ENCODE data around the gene EBI3. TPM values are rescaled to one million over a fixed set of nuclear protein-coding genes. Genes with fewer than 3 reads are reported as not detected.
"Not testable (repeated sequence)": the region's sequence is repeated elsewhere in the genome, so short reads cannot be mapped to it uniquely, and the experiment has no call there.

EBI3 gene
- total and polyA plus RNA-seq, 4 donors, result 1.8 to 7.8 (median 2.5) TPM

DNA sequence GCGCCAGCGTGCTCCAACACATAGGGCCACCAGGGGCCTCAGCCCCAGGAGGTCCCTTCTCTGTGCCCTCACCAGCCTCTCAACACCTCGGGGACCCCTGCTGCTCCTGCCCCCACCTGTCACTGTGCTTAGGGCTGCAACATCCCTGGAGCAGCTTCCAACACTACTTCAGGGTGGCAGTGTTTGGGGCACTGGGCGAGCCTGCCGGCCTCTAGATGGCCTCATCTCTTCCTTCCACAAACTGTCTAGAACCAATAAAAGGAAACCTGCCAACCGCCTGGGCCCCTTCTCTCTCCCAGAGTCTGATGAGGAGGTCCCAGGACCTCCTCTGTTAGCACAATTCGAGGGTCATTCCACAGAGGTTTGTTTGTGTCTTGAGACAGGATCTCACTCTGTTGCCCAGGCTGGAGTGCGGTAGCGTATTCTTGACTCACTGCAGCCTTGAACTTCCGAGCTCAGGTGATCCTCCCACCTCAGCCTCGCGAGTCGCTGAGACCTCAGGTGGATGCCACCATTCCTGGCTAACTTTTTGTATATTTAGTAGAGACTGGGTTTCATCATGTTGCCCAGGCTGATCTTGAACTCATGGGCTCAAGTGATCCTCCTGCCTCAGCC is 39.6 kb downstream of the EBI3 start:
- Histone ChIP-seq H3K27ac (ENCODE audit: low read depth in 1 of 2, low read length in 2 of 2) (peak overlapping the region; percentile 88 to 95), H3K27me3 (ENCODE audit: control insufficient read depth in 4 of 4, insufficient read depth in 4 of 4, low read length in 3 of 4) (no peaks in the 10 kb centered on the region), H3K36me3 (ENCODE audit: control insufficient read depth in 4 of 4, insufficient read depth in 3 of 4, low read depth in 1 of 4, low read length in 3 of 4) (peaks cover 0 to 12% (median 5%) of the 10 kb centered on the region in 4 donors), H3K4me1 (ENCODE audit: control insufficient read depth in 4 of 4, insufficient read depth in 4 of 4, low read length in 3 of 4) (peaks cover 4 to 24% (median 15%) of the 10 kb centered on the region in 4 donors), H3K4me3 (ENCODE audit: low read depth in 1 of 3, low read length in 3 of 3) (no peak overlapping the region), H3K9me3 (ENCODE audit: control insufficient read depth in 4 of 4, low read length in 3 of 4) (no peaks in the 10 kb centered on the region), H3K9ac (ENCODE audit: low read depth in 1 of 2, low read length in 2 of 2) (peak overlapping the region; percentile 1 to 74)
- 55% methylated on average over 13 of the region's 13 CpGs for WGBS
- no peak for TF ChIP-seq FOXA1 (IDR thresholded peaks at IDR 0.05)
- TF ChIP-seq SP1 (IDR thresholded peaks at IDR 0.05), result no peak
- TF ChIP-seq JUND (IDR thresholded peaks at IDR 0.05), result no peak
- TF ChIP-seq, protein P1, sequence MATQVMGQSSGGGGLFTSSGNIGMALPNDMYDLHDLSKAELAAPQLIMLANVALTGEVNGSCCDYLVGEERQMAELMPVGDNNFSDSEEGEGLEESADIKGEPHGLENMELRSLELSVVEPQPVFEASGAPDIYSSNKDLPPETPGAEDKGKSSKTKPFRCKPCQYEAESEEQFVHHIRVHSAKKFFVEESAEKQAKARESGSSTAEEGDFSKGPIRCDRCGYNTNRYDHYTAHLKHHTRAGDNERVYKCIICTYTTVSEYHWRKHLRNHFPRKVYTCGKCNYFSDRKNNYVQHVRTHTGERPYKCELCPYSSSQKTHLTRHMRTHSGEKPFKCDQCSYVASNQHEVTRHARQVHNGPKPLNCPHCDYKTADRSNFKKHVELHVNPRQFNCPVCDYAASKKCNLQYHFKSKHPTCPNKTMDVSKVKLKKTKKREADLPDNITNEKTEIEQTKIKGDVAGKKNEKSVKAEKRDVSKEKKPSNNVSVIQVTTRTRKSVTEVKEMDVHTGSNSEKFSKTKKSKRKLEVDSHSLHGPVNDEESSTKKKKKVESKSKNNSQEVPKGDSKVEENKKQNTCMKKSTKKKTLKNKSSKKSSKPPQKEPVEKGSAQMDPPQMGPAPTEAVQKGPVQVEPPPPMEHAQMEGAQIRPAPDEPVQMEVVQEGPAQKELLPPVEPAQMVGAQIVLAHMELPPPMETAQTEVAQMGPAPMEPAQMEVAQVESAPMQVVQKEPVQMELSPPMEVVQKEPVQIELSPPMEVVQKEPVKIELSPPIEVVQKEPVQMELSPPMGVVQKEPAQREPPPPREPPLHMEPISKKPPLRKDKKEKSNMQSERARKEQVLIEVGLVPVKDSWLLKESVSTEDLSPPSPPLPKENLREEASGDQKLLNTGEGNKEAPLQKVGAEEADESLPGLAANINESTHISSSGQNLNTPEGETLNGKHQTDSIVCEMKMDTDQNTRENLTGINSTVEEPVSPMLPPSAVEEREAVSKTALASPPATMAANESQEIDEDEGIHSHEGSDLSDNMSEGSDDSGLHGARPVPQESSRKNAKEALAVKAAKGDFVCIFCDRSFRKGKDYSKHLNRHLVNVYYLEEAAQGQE (IDR thresholded peaks at IDR 0.05), result no peak
- TF ChIP-seq NR2F2 (IDR thresholded peaks at IDR 0.05), result no peak
- peak in 1 of 2 donors; percentile 14 for TF ChIP-seq RAD21 (IDR thresholded peaks at IDR 0.05)
- TF ChIP-seq HNF4G (IDR thresholded peaks at IDR 0.05), result no peak
- no peak for DNase-seq (ENCODE audit: low spot score)

DNA sequence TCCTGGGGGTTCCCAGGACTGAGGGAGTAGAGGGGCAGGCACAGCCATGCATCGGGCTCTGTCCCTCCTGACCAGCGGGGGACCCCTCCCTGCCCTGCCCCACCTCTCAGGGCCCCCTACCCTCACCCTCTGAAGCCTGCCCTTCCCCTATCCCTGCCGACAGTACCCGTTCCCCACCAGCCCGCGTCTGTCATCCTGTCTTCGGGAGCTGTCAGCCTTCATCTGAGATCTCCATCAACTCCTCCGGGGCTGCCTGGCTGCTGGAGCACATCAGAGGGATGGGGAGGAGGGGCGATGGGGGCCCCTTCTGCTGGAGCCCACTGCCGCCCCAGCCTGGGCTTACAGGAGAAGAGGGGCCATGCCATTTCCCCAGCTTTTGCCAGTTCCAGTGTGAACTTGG is 43.6 kb downstream of the EBI3 start:
- Histone ChIP-seq H3K9me3 (ENCODE audit: control insufficient read depth in 4 of 4, low read length in 3 of 4) (no peaks in the 10 kb centered on the region), H3K4me1 (ENCODE audit: control insufficient read depth in 4 of 4, insufficient read depth in 4 of 4, low read length in 3 of 4) (peaks cover 3 to 15% (median 12%) of the 10 kb centered on the region in 4 donors), H3K27me3 (ENCODE audit: control insufficient read depth in 4 of 4, insufficient read depth in 4 of 4, low read length in 3 of 4) (no peaks in the 10 kb centered on the region), H3K4me3 (ENCODE audit: low read depth in 1 of 3, low read length in 3 of 3) (no peak overlapping the region), H3K27ac (ENCODE audit: low read depth in 1 of 2, low read length in 2 of 2) (no peak overlapping the region), H3K36me3 (ENCODE audit: control insufficient read depth in 4 of 4, insufficient read depth in 3 of 4, low read depth in 1 of 4, low read length in 3 of 4) (peaks cover 0 to 4% (median under 1%) of the 10 kb centered on the region in 4 donors), H3K9ac (ENCODE audit: low read depth in 1 of 2, low read length in 2 of 2) (no peak overlapping the region)
- WGBS, result 85% methylated on average over 10 of the region's 10 CpGs
- no peak for TF ChIP-seq RXRA (IDR thresholded peaks at IDR 0.05)
- TF ChIP-seq, protein P2, sequence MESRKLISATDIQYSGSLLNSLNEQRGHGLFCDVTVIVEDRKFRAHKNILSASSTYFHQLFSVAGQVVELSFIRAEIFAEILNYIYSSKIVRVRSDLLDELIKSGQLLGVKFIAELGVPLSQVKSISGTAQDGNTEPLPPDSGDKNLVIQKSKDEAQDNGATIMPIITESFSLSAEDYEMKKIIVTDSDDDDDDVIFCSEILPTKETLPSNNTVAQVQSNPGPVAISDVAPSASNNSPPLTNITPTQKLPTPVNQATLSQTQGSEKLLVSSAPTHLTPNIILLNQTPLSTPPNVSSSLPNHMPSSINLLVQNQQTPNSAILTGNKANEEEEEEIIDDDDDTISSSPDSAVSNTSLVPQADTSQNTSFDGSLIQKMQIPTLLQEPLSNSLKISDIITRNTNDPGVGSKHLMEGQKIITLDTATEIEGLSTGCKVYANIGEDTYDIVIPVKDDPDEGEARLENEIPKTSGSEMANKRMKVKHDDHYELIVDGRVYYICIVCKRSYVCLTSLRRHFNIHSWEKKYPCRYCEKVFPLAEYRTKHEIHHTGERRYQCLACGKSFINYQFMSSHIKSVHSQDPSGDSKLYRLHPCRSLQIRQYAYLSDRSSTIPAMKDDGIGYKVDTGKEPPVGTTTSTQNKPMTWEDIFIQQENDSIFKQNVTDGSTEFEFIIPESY (IDR thresholded peaks at IDR 0.05), result no peak
- DNase-seq (ENCODE audit: low spot score), result no peak

DNA sequence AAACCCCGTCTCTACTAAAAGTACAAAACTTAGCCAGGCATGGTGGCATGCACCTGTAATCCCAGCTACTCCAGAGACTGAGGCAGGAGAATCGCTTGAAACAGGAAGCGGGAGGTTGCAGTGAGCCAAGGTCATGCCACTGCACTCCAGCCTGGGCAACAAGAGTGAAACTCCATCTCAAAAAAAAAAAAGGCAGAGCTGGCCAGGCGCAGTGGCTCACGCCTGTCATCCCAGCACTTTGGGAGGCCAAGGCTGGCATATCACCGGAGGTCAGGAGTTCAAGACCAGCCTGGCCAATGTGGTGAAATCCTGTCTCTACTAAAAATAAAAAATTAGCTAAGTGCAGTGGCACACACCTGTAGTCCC is 45.0 kb downstream of the EBI3 start:
- H3K9me3 ChIP-seq (ENCODE audit: control insufficient read depth in 4 of 4, low read length in 3 of 4); H3K9ac ChIP-seq (ENCODE audit: low read depth in 1 of 2, low read length in 2 of 2); DNase-seq (ENCODE audit: low spot score); H3K4me3 ChIP-seq (ENCODE audit: low read depth in 1 of 3, low read length in 3 of 3); H3K36me3 ChIP-seq (ENCODE audit: control insufficient read depth in 4 of 4, insufficient read depth in 3 of 4, low read depth in 1 of 4, low read length in 3 of 4); H3K27me3 ChIP-seq (ENCODE audit: control insufficient read depth in 4 of 4, insufficient read depth in 4 of 4, low read length in 3 of 4); H3K27ac ChIP-seq (ENCODE audit: low read depth in 1 of 2, low read length in 2 of 2); H3K4me1 ChIP-seq (ENCODE audit: control insufficient read depth in 4 of 4, insufficient read depth in 4 of 4, low read length in 3 of 4): not testable (repeated sequence)
- WGBS, result 35% methylated on average over 6 of the region's 6 CpGs
- peak; percentile 28 to 37 for TF ChIP-seq RXRA (IDR thresholded peaks at IDR 0.05)
- peak; percentile 27 to 41 for TF ChIP-seq HNF4A (conservative IDR thresholded peaks at IDR 0.05)
- TF ChIP-seq RAD21 (IDR thresholded peaks at IDR 0.05), result peak in 1 of 2 donors; percentile 10

All from liver (tissue), 9 donors.